Tibial nerve (tissue), 4 donors: ENCODE results near the gene NRXN3. TPM values are rescaled to one million over a fixed set of nuclear protein-coding genes. Genes with fewer than 3 reads are reported as not detected.

ENCODE experiments used
- DNase-seq, 2 donors: peaks; one replicate each; pipeline ENCODE4 v3.0.0-alpha.2; 2019; ENCODE audit warnings: low spot score in 2 of 2
- H3K27ac ChIP-seq, 4 donors: fragments of 200-600 bp; sonication (generic) in 3 of 4; one replicate each; pipeline ENCODE4 v1.5.1; 2017 to 2019; ENCODE audit warnings: mild to moderate bottlenecking in 1 of 4
- H3K27me3 ChIP-seq, 2 donors: fragments of 200-600 bp; sonication (generic) in 1 of 2; one replicate each; pipeline versions ENCODE4 v1.5.1 to v1.6.0; 2017 to 2019
- H3K36me3 ChIP-seq, 3 donors: fragments of 200-600 bp; sonication (generic); one replicate each; pipeline ENCODE4 v1.5.1; 2018 to 2019
- H3K4me1 ChIP-seq, 4 donors: fragments of 200-600 bp; sonication (generic) in 3 of 4; one replicate each; pipeline ENCODE4 v1.5.1; 2017 to 2019
- H3K4me3 ChIP-seq, 4 donors: fragments of 200-600 bp; sonication (generic) in 3 of 4; one replicate each; pipeline ENCODE4 v1.5.1; 2017 to 2019; ENCODE audit warnings: mild to moderate bottlenecking in 1 of 4, moderate library complexity in 1 of 4
- H3K9me3 ChIP-seq, 4 donors: fragments of 200-600 bp; sonication (generic) in 3 of 4; one replicate each; pipeline ENCODE4 v1.5.1; 2017 to 2019
- EP300 ChIP-seq, 2 donors: sonication (generic); formaldehyde crosslinking; IDR thresholded peaks; one replicate each; pipeline ENCODE4 v1.6.1; 2017; ENCODE audit warnings: antibody characterized with exemption in 2 of 2, mild to moderate bottlenecking in 1 of 2
- POLR2A ChIP-seq, 2 donors: fragments of 450-650 bp; IDR thresholded peaks; one replicate each; pipeline ENCODE4 v1.6.1; 2017; ENCODE audit warnings: antibody characterized with exemption in 2 of 2, mild to moderate bottlenecking in 2 of 2, moderate library complexity in 2 of 2
- WGBS, 2 donors: methylation state at CpG; one replicate each; pipeline ENCODE4 v1.1.5; 2018; 5-methylcytosine and 5-hydroxymethylcytosine counted together
- total RNA-seq, 4 donors: library from RNA; depleted of rRNA; stranded (reverse); fragments of >200 nt; gene quantifications; one replicate each; pipeline ENCODE4 v1.1.0, GENCODE V29; 2016
- TF ChIP-seq, protein P1 (sequence below), 5 experiments: fragments of 200-600 bp in 3 of 5; fragments of 450-650 bp in 2 of 5; sonication (generic) in 3 of 5; IDR thresholded peaks; one replicate each; pipeline ENCODE4 v1.5.1; 2016 to 2019; ENCODE audit warnings: antibody characterized with exemption in 5 of 5, mild to moderate bottlenecking in 3 of 5, moderate library complexity in 2 of 5

The NRXN3 gene
- total RNA-seq, 4 donors from 2014 or later, result 16.7 to 52.2 (median 19.7) TPM

DNA sequence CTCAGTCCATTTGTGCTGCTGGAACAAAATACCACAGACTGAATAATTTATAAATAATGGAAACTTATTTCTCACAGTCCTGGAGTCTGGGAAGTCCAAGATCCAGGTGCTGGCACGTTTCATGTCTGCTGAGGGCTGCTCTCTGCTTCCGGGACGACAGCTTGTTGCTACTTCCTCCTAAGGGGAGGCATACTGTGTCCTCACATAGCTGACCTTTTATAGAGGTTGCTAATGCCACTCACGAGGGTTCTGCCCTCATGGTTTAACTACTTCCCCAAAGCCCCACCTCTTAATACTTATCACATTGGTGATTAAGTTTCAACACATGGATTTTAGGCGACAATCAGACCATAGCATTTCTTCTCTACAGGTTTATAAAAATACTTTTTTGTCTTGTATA, 411.1 kb downstream of the NRXN3 start:
- Histone ChIP-seq H3K4me1 (no peaks in the 10 kb centered on the region), H3K36me3 (no peaks in the 10 kb centered on the region), H3K27me3 (no peaks in the 10 kb centered on the region), H3K27ac (no peak overlapping the region), H3K9me3 (no peaks in the 10 kb centered on the region), H3K4me3 (no peak overlapping the region)
- 43 to 44% methylated on average over 5 of the region's 5 CpGs for WGBS, 2 donors
- TF ChIP-seq POLR2A (IDR thresholded peaks at IDR 0.05) (no peak), EP300 (IDR thresholded peaks at IDR 0.05) (no peak)
- TF ChIP-seq, protein P1, sequence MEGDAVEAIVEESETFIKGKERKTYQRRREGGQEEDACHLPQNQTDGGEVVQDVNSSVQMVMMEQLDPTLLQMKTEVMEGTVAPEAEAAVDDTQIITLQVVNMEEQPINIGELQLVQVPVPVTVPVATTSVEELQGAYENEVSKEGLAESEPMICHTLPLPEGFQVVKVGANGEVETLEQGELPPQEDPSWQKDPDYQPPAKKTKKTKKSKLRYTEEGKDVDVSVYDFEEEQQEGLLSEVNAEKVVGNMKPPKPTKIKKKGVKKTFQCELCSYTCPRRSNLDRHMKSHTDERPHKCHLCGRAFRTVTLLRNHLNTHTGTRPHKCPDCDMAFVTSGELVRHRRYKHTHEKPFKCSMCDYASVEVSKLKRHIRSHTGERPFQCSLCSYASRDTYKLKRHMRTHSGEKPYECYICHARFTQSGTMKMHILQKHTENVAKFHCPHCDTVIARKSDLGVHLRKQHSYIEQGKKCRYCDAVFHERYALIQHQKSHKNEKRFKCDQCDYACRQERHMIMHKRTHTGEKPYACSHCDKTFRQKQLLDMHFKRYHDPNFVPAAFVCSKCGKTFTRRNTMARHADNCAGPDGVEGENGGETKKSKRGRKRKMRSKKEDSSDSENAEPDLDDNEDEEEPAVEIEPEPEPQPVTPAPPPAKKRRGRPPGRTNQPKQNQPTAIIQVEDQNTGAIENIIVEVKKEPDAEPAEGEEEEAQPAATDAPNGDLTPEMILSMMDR (IDR thresholded peaks at IDR 0.05), result no peak
- no peak for DNase-seq

- no peaks in the 10 kb centered on the region for H3K27me3 ChIP-seq
- no peak overlapping the region for H3K4me3 ChIP-seq
- no peaks in the 10 kb centered on the region for H3K36me3 ChIP-seq
- DNase-seq, result no peak
- 81 to 86% methylated on average over 5 to 6 of the region's 6 CpGs for WGBS, 2 donors
- TF ChIP-seq POLR2A (IDR thresholded peaks at IDR 0.05) (no peak), EP300 (IDR thresholded peaks at IDR 0.05) (no peak)
- TF ChIP-seq, protein P1 (IDR thresholded peaks at IDR 0.05), result no peak
- H3K4me1 ChIP-seq, result no peaks in the 10 kb centered on the region
- H3K9me3 ChIP-seq, result no peaks in the 10 kb centered on the region
- H3K27ac ChIP-seq, result no peak overlapping the region
These were observed 416.5 kb downstream of the NRXN3 start for GRCh38 chr14:78586681-78587080.

DNA sequence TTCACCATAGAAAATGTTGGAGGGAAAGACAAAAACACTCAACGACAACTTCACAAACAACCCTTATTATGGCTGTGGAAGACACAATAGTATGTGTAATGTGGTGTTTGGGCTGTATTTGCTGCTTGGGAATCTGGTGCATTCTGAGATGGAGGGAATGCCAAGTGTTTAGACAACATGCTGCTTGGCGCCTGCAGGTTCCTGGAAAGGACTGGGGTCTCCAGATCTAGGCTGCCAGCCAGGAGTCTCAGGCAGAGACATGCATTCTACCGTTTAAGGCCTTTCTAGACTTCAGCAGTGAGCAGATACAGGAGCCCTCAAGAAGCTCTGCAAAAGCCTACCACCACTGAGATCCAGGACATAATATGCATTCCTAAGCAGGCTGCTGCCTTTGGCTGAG, 418.7 kb downstream of the NRXN3 start:
- no peaks in the 10 kb centered on the region for H3K4me1 ChIP-seq
- no peak overlapping the region for H3K27ac ChIP-seq
- no peak overlapping the region for H3K4me3 ChIP-seq
- 70 to 72% methylated on average over 3 of the region's 3 CpGs for WGBS, 2 donors
- no peaks in the 10 kb centered on the region for H3K27me3 ChIP-seq
- TF ChIP-seq POLR2A (IDR thresholded peaks at IDR 0.05), result no peak
- TF ChIP-seq, protein P1 (IDR thresholded peaks at IDR 0.05), result no peak
- no peak for TF ChIP-seq EP300 (IDR thresholded peaks at IDR 0.05)
- no peaks in the 10 kb centered on the region for H3K9me3 ChIP-seq
- no peak for DNase-seq
- no peaks in the 10 kb centered on the region for H3K36me3 ChIP-seq

- no peaks in the 10 kb centered on the region for H3K9me3 ChIP-seq
- no peak for TF ChIP-seq POLR2A (IDR thresholded peaks at IDR 0.05)
- TF ChIP-seq, protein P1 (IDR thresholded peaks at IDR 0.05), result no peak
- no peak for TF ChIP-seq EP300 (IDR thresholded peaks at IDR 0.05)
- no peak overlapping the region for H3K4me3 ChIP-seq
- DNase-seq, result no peak
- WGBS, 2 donors, result 77% methylated on average over 13 of the region's 13 CpGs
- H3K36me3 ChIP-seq, result no peaks in the 10 kb centered on the region
- no peaks in the 10 kb centered on the region for H3K4me1 ChIP-seq
- H3K27me3 ChIP-seq, result no peaks in the 10 kb centered on the region
- no peak overlapping the region for H3K27ac ChIP-seq
These were observed 422.5 kb downstream of the NRXN3 start for GRCh38 chr14:78592616-78593219.

DNA sequence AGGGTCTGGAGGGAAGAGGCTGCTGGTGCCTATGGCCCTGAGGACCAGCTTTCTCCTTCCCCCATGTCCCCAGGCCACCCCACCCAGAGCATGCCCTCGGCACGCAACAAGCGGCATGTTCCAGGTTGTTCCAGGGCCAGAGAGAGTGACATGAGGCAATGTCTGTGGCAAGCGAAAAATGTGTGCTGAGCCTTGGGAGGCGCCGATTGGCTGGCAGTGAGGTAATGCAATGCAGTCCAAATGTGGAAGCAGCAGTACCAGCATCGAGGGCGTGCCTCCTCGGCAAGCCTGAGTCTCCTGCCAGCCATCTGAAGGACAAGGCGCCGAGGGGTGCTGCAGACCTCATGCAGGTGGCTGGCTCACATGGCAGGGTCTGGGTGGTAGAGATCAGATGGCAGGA, 423.8 kb downstream of the NRXN3 start:
- no peak for DNase-seq
- no peaks in the 10 kb centered on the region for H3K9me3 ChIP-seq
- no peaks in the 10 kb centered on the region for H3K27me3 ChIP-seq
- H3K4me3 ChIP-seq, result no peak overlapping the region
- TF ChIP-seq POLR2A (IDR thresholded peaks at IDR 0.05), result no peak
- TF ChIP-seq, protein P1 (IDR thresholded peaks at IDR 0.05), result no peak
- TF ChIP-seq EP300 (IDR thresholded peaks at IDR 0.05), result no peak
- no peak overlapping the region for H3K27ac ChIP-seq
- peaks cover 0 to 6% (median 0%) of the 10 kb centered on the region in 4 donors for H3K4me1 ChIP-seq
- H3K36me3 ChIP-seq, result no peaks in the 10 kb centered on the region
- 81 to 86% methylated on average over 11 of the region's 11 CpGs for WGBS, 2 donors
